ENCODE results near the gene RNF7. TPM values are rescaled to one million over a fixed set of nuclear protein-coding genes. Genes with fewer than 3 reads are reported as not detected.

Gene RNF7
- total RNA-seq, 1 donor from 2014 or later = 103 TPM

GRCh38 chr3:141769221-141769894 is 31.3 kb downstream of the RNF7 start:
- Mint-ChIP-seq H3K27ac (ENCODE audit: unreplicated experiment) (peak overlapping the region; percentile 19), H3K9me3 (no peaks in the 10 kb centered on the region), H3K27me3 (ENCODE audit: low read depth) (no peaks in the 10 kb centered on the region), H3K4me1 (peaks cover 16% of the 10 kb centered on the region), H3K36me3 (ENCODE audit: low read depth) (no peaks in the 10 kb centered on the region), H3K4me3 (no peak overlapping the region)
- TF ChIP-seq CTCF (conservative IDR thresholded peaks at IDR 0.05) = no peak
- no peak for DNase-seq (ENCODE audit: low read depth, low spot score)

GRCh38 chr3:141773676-141774075 is 35.6 kb downstream of the RNF7 start:
- no peak for TF ChIP-seq CTCF (conservative IDR thresholded peaks at IDR 0.05)
- no peak for DNase-seq (ENCODE audit: low read depth, low spot score)
- H3K4me3 Mint-ChIP-seq = no peak overlapping the region
- no peak overlapping the region for H3K27ac Mint-ChIP-seq (ENCODE audit: unreplicated experiment)
- H3K9me3 Mint-ChIP-seq = no peaks in the 10 kb centered on the region
- peaks cover 13% of the 10 kb centered on the region for H3K4me1 Mint-ChIP-seq
- no peaks in the 10 kb centered on the region for H3K36me3 Mint-ChIP-seq (ENCODE audit: low read depth)
- H3K27me3 Mint-ChIP-seq (ENCODE audit: low read depth) = no peaks in the 10 kb centered on the region

- Mint-ChIP-seq H3K9me3 (no peaks in the 10 kb centered on the region), H3K4me3 (no peak overlapping the region), H3K27ac (ENCODE audit: unreplicated experiment) (no peak overlapping the region), H3K4me1 (no peaks in the 10 kb centered on the region), H3K27me3 (ENCODE audit: low read depth) (no peaks in the 10 kb centered on the region), H3K36me3 (ENCODE audit: low read depth) (no peaks in the 10 kb centered on the region)
- no peak for TF ChIP-seq CTCF (conservative IDR thresholded peaks at IDR 0.05)
- no peak for DNase-seq (ENCODE audit: low read depth, low spot score)
Observed at GRCh38 chr3:141776376-141776775, 38.3 kb downstream of the RNF7 start.

GRCh38 chr3:141776885-141777284 is 38.8 kb downstream of the RNF7 start:
- no peak for TF ChIP-seq CTCF (conservative IDR thresholded peaks at IDR 0.05)
- no peaks in the 10 kb centered on the region for H3K4me1 Mint-ChIP-seq
- no peak overlapping the region for H3K27ac Mint-ChIP-seq (ENCODE audit: unreplicated experiment)
- DNase-seq (ENCODE audit: low read depth, low spot score) = no peak
- no peaks in the 10 kb centered on the region for H3K9me3 Mint-ChIP-seq
- H3K4me3 Mint-ChIP-seq = no peak overlapping the region
- no peaks in the 10 kb centered on the region for H3K36me3 Mint-ChIP-seq (ENCODE audit: low read depth)
- no peaks in the 10 kb centered on the region for H3K27me3 Mint-ChIP-seq (ENCODE audit: low read depth)

GRCh38 chr3:141777957-141778813 is 40.1 kb downstream of the RNF7 start:
- Mint-ChIP-seq H3K27me3 (ENCODE audit: low read depth) (no peaks in the 10 kb centered on the region), H3K9me3 (no peaks in the 10 kb centered on the region), H3K36me3 (ENCODE audit: low read depth) (no peaks in the 10 kb centered on the region), H3K4me1 (no peaks in the 10 kb centered on the region), H3K4me3 (no peak overlapping the region), H3K27ac (ENCODE audit: unreplicated experiment) (no peak overlapping the region)
- TF ChIP-seq CTCF (conservative IDR thresholded peaks at IDR 0.05) = no peak
- no peak for DNase-seq (ENCODE audit: low read depth, low spot score)

Data from neural crest cell (in vitro differentiated cells).